ACC112 (cell line): ENCODE measurements around the gene HDAC2.

Experiments
- H2AFZ ChIP-seq: fragments of 200-600 bp; sonication (generic); one replicate; pipeline ENCODE4 v1.6.0; 2017; ENCODE audit warnings: antibody characterized with exemption, low read length; ENCODE audit not compliant: unreplicated experiment
- H3K27ac ChIP-seq: fragments of 200-600 bp; sonication (generic); 2 replicates; pipeline ENCODE4 v1.5.1; 2014; ENCODE audit warnings: low read depth, mild to moderate bottlenecking, antibody characterized with exemption, low read length, moderate library complexity
- H3K27me3 ChIP-seq: fragments of 200-600 bp; sonication (generic); 2 replicates; pipeline ENCODE4 v1.6.1; 2014; ENCODE audit warnings: mild to moderate bottlenecking, antibody characterized with exemption, low read length, moderate library complexity, mixed read lengths; ENCODE audit not compliant: insufficient read depth
- H3K36me3 ChIP-seq: fragments of 200-600 bp; sonication (generic); 2 replicates; pipeline ENCODE4 v1.6.1; 2016; ENCODE audit warnings: mild to moderate bottlenecking, antibody characterized with exemption, low read length, moderate library complexity, mixed read lengths; ENCODE audit not compliant: insufficient read depth
- H3K4me1 ChIP-seq: fragments of 200-600 bp; sonication (generic); one replicate; pipeline ENCODE4 v1.6.1; 2016; ENCODE audit warnings: low read length, mixed read lengths; ENCODE audit not compliant: insufficient read depth, unreplicated experiment, control insufficient read depth
- H3K4me3 ChIP-seq: fragments of 200-600 bp; sonication (generic); 2 replicates; pipeline ENCODE4 v1.5.1; 2014; ENCODE audit warnings: mild to moderate bottlenecking, low read depth, low read length
- H3K79me2 ChIP-seq: fragments of 200-600 bp; sonication (generic); one replicate; pipeline ENCODE4 v1.6.0; 2016; ENCODE audit warnings: low read length; ENCODE audit not compliant: control insufficient read depth, unreplicated experiment, insufficient read depth

The HDAC2 gene

GRCh38 chr6:113888956-113889630, 81.9 kb downstream of the HDAC2 start:
- no peaks in the 10 kb centered on the region for H3K27me3 ChIP-seq
- no peak overlapping the region for H3K27ac ChIP-seq
- no peak overlapping the region for H2AFZ ChIP-seq
- no peaks in the 10 kb centered on the region for H3K36me3 ChIP-seq
- H3K4me1 ChIP-seq = peaks cover 2% of the 10 kb centered on the region
- H3K4me3 ChIP-seq = no peak overlapping the region
- H3K79me2 ChIP-seq = no peaks in the 10 kb centered on the region

DNA sequence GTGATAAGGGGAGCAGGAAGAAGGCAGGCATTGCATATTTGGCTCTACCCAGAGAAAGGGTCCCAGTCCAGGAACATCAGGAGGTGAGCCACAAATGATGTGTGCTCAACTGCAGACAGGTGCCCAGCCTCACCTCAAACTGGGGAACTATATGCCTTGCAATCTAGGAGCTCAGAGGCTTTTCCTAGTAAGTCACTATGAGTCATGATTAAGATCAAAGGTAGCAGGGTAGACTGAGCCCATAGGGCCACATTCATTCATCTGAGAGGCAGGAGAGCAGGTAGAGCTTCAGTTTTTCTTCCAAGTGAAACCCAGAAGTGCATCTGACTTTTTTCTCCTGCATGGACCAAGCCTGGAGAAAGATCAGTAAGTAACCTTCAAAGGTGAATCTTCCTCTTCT, 82.5 kb downstream of the HDAC2 start:
- Histone ChIP-seq H3K4me1 (no peaks in the 10 kb centered on the region), H2AFZ (no peak overlapping the region), H3K36me3 (no peaks in the 10 kb centered on the region), H3K79me2 (no peaks in the 10 kb centered on the region), H3K27ac (no peak overlapping the region), H3K27me3 (no peaks in the 10 kb centered on the region), H3K4me3 (no peak overlapping the region)

GRCh38 chr6:113886512-113886911, 84.4 kb downstream of the HDAC2 start:
- no peak overlapping the region for H2AFZ ChIP-seq
- no peaks in the 10 kb centered on the region for H3K27me3 ChIP-seq
- H3K27ac ChIP-seq = no peak overlapping the region
- no peak overlapping the region for H3K4me3 ChIP-seq
- H3K79me2 ChIP-seq = no peaks in the 10 kb centered on the region
- no peaks in the 10 kb centered on the region for H3K36me3 ChIP-seq
- H3K4me1 ChIP-seq = no peaks in the 10 kb centered on the region

GRCh38 chr6:113884011-113884410, 86.9 kb downstream of the HDAC2 start:
- Histone ChIP-seq H3K27ac (no peak overlapping the region), H3K36me3 (no peaks in the 10 kb centered on the region), H2AFZ (no peak overlapping the region), H3K27me3 (no peaks in the 10 kb centered on the region), H3K4me3 (no peak overlapping the region), H3K79me2 (no peaks in the 10 kb centered on the region), H3K4me1 (no peaks in the 10 kb centered on the region)
